HepG2 (cell line): ENCODE measurements around the gene ANG. TPM values are rescaled to one million over a fixed set of nuclear protein-coding genes. Genes with fewer than 3 reads are reported as not detected.
A peak's percentile ranks its signal among the peaks of the same experiment; 100 is the strongest.

Experiments used
- CREM ChIP-seq, 2 experiments: sonication (generic) in 1 of 2; formaldehyde crosslinking in 1 of 2; IDR thresholded peaks; 2 replicates each; pipeline versions ENCODE4 v1.4.0 to v1.6.1; 2016 to 2020; ENCODE audit warnings: antibody characterized with exemption in 1 of 2, mild to moderate bottlenecking in 1 of 2, missing genetic modification reagents in 1 of 2
- EZH2 ChIP-seq: conservative IDR thresholded peaks from 2 replicates; pipeline ENCODE4 v1.6.1; 2012; ENCODE audit warnings: mild to moderate bottlenecking, low read depth, low read length, moderate library complexity
- HCFC1 ChIP-seq: fragments of 150-350 bp; IDR thresholded peaks from 2 replicates; pipeline ENCODE4 v1.6.1; 2014; ENCODE audit warnings: low read depth, low read length
- JARID2 ChIP-seq: sonication (generic); formaldehyde crosslinking; IDR thresholded peaks from 2 replicates; pipeline ENCODE4 v1.8.1; 2023; ENCODE audit warnings: missing genetic modification reagents, inconsistent platforms; ENCODE audit not compliant: insufficient replicate concordance
- JUNB ChIP-seq: sonication (generic); formaldehyde crosslinking; IDR thresholded peaks from 2 replicates; pipeline ENCODE4 v1.8.0; 2022; ENCODE audit warnings: missing genetic modification reagents, mild to moderate bottlenecking, borderline replicate concordance
- MAF1 ChIP-seq: sonication (generic); formaldehyde crosslinking; IDR thresholded peaks from 2 replicates; pipeline ENCODE4 v1.5.0; 2020; ENCODE audit warnings: missing genetic modification reagents, borderline replicate concordance
- MAFG ChIP-seq: sonication (generic); formaldehyde crosslinking; IDR thresholded peaks from 2 replicates; pipeline ENCODE4 v1.5.1; 2020; ENCODE audit warnings: mild to moderate bottlenecking, missing genetic modification reagents
- NCOA1 ChIP-seq: sonication (generic); formaldehyde crosslinking; IDR thresholded peaks from 2 replicates; pipeline ENCODE4 v1.9.0; 2021; ENCODE audit warnings: missing genetic modification reagents
- NR2F6 ChIP-seq, 2 experiments: IDR thresholded peaks; 2 replicates each; pipeline ENCODE4 v1.6.1; 2016; ENCODE audit warnings: antibody characterized with exemption in 1 of 2, mild to moderate bottlenecking in 1 of 2
- POLR2A ChIP-seq, 2 experiments: IDR thresholded peaks; 2 replicates each; pipeline ENCODE4 v1.6.1; 2011; ENCODE audit warnings: low read depth in 2 of 2, low read length in 2 of 2, mild to moderate bottlenecking in 1 of 2, moderate library complexity in 1 of 2; ENCODE audit not compliant: insufficient read depth in 1 of 2
- RXRB ChIP-seq: IDR thresholded peaks from 2 replicates; pipeline ENCODE4 v1.6.1; 2016; ENCODE audit warnings: borderline replicate concordance, missing genetic modification reagents, missing compliant biosample characterization
- SMC3 ChIP-seq: IDR thresholded peaks from 2 replicates; pipeline ENCODE4 v1.6.1; 2011; ENCODE audit warnings: low read length, improper control_type of control experiment
- TBL1XR1 ChIP-seq: fragments of 150-350 bp; IDR thresholded peaks from 2 replicates; pipeline ENCODE4 v1.6.1; 2014; ENCODE audit warnings: borderline replicate concordance, low read length; ENCODE audit not compliant: partially characterized antibody
- ZFP36L2 ChIP-seq: sonication (generic); formaldehyde crosslinking; IDR thresholded peaks from 2 replicates; pipeline ENCODE4 v1.4.0; 2020; ENCODE audit warnings: missing genetic modification reagents
- ZFP90 ChIP-seq: sonication (generic); formaldehyde crosslinking; IDR thresholded peaks from 2 replicates; pipeline ENCODE4 v1.8.0; 2022; ENCODE audit warnings: missing genetic modification reagents, mild to moderate bottlenecking, inconsistent platforms, borderline replicate concordance
- ZNF224 ChIP-seq: sonication (generic); formaldehyde crosslinking; IDR thresholded peaks from 2 replicates; pipeline ENCODE4 v1.5.0; 2020; ENCODE audit warnings: mild to moderate bottlenecking, missing genetic modification reagents
- ZNF607 ChIP-seq: sonication (generic); formaldehyde crosslinking; IDR thresholded peaks from 2 replicates; pipeline ENCODE4 v1.5.1; 2020; ENCODE audit warnings: missing genetic modification reagents, mild to moderate bottlenecking, borderline replicate concordance
- polyA plus RNA-seq, 8 experiments: library from polyadenylated mRNA; depleted of rRNA in 3 of 8; stranded (reverse) in 7 of 8; unstranded in 1 of 8; fragments of >200 nt; fragmentation: Illumina TruSeq in 4 of 8; extraction: Trizol in 4 of 8; gene quantifications; 2 replicates each; pipeline versions ENCODE4 v1.2.1 to v1.2.3, GENCODE V29; 2011 to 2016; ENCODE audit warnings: low read depth in 4 of 8, missing spikeins in 1 of 8, mixed read lengths in 1 of 8; ENCODE audit not compliant: insufficient read depth in 1 of 8
- total RNA-seq, 5 experiments: library from RNA; depleted of rRNA; stranded (reverse); fragments of >200 nt; fragmentation: Illumina TruSeq; extraction: Trizol; gene quantifications; 2 replicates each; pipeline ENCODE4 v1.2.3, GENCODE V29; 2016; ENCODE audit warnings: low read depth in 1 of 5
- TF ChIP-seq, protein P1 (sequence below): IDR thresholded peaks from 2 replicates; pipeline ENCODE4 v1.6.1; 2012; ENCODE audit warnings: low read depth, low read length, improper control_type of control experiment
- TF ChIP-seq, protein P2 (sequence below): IDR thresholded peaks from 2 replicates; pipeline ENCODE4 v1.6.1; 2016; ENCODE audit warnings: low read depth
- TF ChIP-seq, protein P3 (sequence below): sonication (generic); formaldehyde crosslinking; IDR thresholded peaks from 2 replicates; pipeline ENCODE4 v1.5.0; 2020; ENCODE audit warnings: mild to moderate bottlenecking, missing genetic modification reagents
- TF ChIP-seq, protein P4 (sequence below): sonication (generic); formaldehyde crosslinking; IDR thresholded peaks from 2 replicates; pipeline ENCODE4 v1.8.0; 2022; ENCODE audit warnings: missing genetic modification reagents, mild to moderate bottlenecking, borderline replicate concordance
- TF ChIP-seq, protein P5 (sequence below): sonication (generic); formaldehyde crosslinking; IDR thresholded peaks from 2 replicates; pipeline ENCODE4 v1.5.0; 2020; ENCODE audit warnings: missing genetic modification reagents, mild to moderate bottlenecking, borderline replicate concordance
- TF ChIP-seq, protein P6 (sequence below): sonication (generic); formaldehyde crosslinking; IDR thresholded peaks from 2 replicates; pipeline ENCODE4 v1.8.1; 2023; ENCODE audit warnings: mild to moderate bottlenecking, missing genetic modification reagents, borderline replicate concordance

Gene ANG
- total and polyA plus RNA-seq, 2 of the 13 experiments (the other 11 are each of a cell fraction or from before 2014, with no cell fraction given) = 83.6 to 401 TPM

DNA sequence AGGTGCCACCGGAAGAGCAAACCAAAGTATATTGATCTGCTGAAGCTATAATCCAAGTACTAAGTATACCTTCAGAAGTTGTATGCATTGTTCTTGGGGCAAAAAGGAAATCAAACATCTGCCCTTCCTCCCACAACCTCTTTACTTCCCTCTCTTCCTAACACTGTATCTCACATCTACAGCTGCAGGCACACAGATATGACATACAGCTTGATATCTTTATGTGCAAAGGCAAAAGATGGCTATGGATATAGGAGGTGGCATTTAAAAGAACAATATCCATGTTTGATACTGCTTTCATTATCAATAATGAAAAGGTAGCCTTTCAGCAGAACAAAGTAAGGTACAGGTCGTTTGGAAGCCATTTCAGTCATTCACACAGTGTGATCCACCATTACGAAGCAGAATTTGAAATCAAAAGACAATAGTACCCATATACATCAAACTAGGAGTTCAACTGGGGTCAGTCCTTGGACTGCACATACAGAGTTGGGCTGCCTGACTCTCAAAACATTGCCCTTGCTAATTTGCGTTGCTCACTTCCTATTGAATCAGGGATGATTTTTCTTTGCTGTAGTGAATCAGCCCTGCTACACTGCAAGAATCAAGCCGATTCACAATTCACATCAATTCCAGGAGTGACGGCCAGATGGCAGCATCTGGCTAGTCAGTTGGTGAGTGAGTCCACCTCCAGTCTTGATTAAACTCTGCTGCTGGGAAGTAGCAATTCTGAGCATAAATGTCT, 8.9 kb downstream of the ANG start (continued):
- TF ChIP-seq, protein P1, sequence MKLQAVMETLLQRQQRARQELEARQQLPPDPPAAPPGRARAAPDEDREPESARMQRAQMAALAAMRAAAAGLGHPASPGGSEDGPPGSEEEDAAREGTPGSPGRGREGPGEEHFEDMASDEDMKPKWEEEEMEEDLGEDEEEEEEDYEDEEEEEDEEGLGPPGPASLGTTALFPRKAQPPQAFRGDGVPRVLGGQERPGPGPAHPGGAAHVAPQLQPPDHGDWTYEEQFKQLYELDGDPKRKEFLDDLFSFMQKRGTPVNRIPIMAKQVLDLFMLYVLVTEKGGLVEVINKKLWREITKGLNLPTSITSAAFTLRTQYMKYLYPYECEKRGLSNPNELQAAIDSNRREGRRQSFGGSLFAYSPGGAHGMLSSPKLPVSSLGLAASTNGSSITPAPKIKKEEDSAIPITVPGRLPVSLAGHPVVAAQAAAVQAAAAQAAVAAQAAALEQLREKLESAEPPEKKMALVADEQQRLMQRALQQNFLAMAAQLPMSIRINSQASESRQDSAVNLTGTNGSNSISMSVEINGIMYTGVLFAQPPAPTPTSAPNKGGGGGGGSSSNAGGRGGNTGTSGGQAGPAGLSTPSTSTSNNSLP = peak; percentile 67; the same call in 1 of the 2 replicates
- TF ChIP-seq, protein P2, sequence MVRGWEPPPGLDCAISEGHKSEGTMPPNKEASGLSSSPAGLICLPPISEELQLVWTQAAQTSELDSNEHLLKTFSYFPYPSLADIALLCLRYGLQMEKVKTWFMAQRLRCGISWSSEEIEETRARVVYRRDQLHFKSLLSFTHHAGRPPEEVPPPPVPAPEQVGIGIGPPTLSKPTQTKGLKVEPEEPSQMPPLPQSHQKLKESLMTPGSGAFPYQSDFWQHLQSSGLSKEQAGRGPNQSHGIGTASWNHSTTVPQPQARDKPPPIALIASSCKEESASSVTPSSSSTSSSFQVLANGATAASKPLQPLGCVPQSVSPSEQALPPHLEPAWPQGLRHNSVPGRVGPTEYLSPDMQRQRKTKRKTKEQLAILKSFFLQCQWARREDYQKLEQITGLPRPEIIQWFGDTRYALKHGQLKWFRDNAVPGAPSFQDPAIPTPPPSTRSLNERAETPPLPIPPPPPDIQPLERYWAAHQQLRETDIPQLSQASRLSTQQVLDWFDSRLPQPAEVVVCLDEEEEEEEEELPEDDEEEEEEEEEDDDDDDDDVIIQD = no peak
- TF ChIP-seq JARID2 (CRISPR knock-in tag) (no peak), JUNB (CRISPR knock-in tag) (0 out of 2 replicates have a peak, but pooled peaks have one; percentile 38), SMC3 (peak; percentile 58), POLR2A (IDR thresholded peaks at IDR 0.05; ENCODE audit: insufficient read depth in 1 of 2, low read depth in 2 of 2, low read length in 2 of 2) (0 out of 4 replicates have a peak, but pooled peaks of 1 of the 2 experiments have one; percentile 25), NR2F6 (IDR thresholded peaks at IDR 0.05) (no peak), NR2F6 (CRISPR knock-in tag; IDR thresholded peaks at IDR 0.05) (no peak), RXRB (CRISPR knock-in tag) (no peak), ZFP90 (no peak), HCFC1 (no peak), ZNF607 (CRISPR knock-in tag) (no peak), ZFP36L2 (CRISPR knock-in tag) (no peak), EZH2 (no peak), CREM (IDR thresholded peaks at IDR 0.05) (no peak), CREM (CRISPR knock-in tag; IDR thresholded peaks at IDR 0.05) (no peak), MAF1 (no peak), ZNF224 (CRISPR knock-in tag) (no peak), MAFG (no peak), TBL1XR1 (no peak), NCOA1 (CRISPR knock-in tag) (no peak)
- TF ChIP-seq, protein P3, sequence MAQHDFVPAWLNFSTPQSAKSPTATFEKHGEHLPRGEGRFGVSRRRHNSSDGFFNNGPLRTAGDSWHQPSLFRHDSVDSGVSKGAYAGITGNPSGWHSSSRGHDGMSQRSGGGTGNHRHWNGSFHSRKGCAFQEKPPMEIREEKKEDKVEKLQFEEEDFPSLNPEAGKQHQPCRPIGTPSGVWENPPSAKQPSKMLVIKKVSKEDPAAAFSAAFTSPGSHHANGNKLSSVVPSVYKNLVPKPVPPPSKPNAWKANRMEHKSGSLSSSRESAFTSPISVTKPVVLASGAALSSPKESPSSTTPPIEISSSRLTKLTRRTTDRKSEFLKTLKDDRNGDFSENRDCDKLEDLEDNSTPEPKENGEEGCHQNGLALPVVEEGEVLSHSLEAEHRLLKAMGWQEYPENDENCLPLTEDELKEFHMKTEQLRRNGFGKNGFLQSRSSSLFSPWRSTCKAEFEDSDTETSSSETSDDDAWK (CRISPR knock-in tag) = no peak
- TF ChIP-seq, protein P4, sequence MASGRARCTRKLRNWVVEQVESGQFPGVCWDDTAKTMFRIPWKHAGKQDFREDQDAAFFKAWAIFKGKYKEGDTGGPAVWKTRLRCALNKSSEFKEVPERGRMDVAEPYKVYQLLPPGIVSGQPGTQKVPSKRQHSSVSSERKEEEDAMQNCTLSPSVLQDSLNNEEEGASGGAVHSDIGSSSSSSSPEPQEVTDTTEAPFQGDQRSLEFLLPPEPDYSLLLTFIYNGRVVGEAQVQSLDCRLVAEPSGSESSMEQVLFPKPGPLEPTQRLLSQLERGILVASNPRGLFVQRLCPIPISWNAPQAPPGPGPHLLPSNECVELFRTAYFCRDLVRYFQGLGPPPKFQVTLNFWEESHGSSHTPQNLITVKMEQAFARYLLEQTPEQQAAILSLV = no peak
- TF ChIP-seq, protein P5, sequence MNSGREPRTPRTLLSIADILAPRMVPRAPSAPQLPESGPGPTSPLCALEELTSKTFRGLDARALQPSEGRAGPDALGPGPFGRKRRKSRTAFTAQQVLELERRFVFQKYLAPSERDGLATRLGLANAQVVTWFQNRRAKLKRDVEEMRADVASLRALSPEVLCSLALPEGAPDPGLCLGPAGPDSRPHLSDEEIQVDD (CRISPR knock-in tag) = no peak
- TF ChIP-seq, protein P6, sequence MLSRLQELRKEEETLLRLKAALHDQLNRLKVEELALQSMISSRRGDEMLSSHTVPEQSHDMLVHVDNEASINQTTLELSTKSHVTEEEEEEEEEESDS (CRISPR knock-in tag) = no peak
